ENCODE data around the gene CD244. TPM values are rescaled to one million over a fixed set of nuclear protein-coding genes. Genes with fewer than 3 reads are reported as not detected.
"Not testable (repeated sequence)": the region's sequence is repeated elsewhere in the genome, so short reads cannot be mapped to it uniquely, and the experiment has no call there.

CD244 gene, protein sequence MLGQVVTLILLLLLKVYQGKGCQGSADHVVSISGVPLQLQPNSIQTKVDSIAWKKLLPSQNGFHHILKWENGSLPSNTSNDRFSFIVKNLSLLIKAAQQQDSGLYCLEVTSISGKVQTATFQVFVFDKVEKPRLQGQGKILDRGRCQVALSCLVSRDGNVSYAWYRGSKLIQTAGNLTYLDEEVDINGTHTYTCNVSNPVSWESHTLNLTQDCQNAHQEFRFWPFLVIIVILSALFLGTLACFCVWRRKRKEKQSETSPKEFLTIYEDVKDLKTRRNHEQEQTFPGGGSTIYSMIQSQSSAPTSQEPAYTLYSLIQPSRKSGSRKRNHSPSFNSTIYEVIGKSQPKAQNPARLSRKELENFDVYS
- total RNA-seq: 1 to 10 TPM; 1.9 to 2.1 TPM

- ChIA-PET POLR2A (interaction anchor here (1.1 kb wide), 1 partner anchor 24 kb away, joined by 4 read pairs; no protein-coding TSS in a partner anchor), CTCF (interaction anchor here (0.9 to 1.9 kb wide), 7 partner anchors 9 to 92 kb away, joined by 3 to 9 read pairs (median 3); partner anchors contain the start of gene ITLN2)
These were observed at the start of gene CD244 for GRCh38 chr1:160862203-160863060. TSS of gene CD244 (minus strand) at chr1:160862887. CDS start at chr1:160862677, 210 bp downstream.

- CTCF ChIA-PET: no interaction called here
These were observed 49.2 kb upstream of the CD244 start for GRCh38 chr1:160911925-160912324.

DNA sequence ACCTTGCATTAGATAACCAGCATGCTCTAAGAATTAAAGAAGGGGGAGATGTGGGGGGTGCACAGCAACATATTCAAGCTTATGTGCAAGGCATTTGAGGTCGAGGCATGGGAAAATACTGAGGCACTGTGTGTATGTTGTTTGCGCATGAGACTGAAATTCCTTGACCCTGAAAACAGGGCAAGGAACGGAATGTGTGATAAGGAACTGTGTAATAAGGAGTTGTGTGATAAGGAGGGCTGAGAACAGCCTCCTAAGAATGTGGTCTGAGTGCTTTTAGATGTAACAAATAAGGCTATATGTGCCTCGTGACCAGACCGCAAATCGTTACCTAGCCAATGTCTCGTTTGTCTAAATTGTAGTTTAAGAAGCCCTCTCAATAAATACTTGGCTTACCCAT is 48.8 kb upstream of the CD244 start:
- ChIA-PET CTCF (no interaction called here), POLR2A (no interaction called here)

More at GRCh38 chr1:160911925-160912324, 49.2 kb upstream of the CD244 start:
- POLR2A ChIA-PET: no interaction called here

DNA sequence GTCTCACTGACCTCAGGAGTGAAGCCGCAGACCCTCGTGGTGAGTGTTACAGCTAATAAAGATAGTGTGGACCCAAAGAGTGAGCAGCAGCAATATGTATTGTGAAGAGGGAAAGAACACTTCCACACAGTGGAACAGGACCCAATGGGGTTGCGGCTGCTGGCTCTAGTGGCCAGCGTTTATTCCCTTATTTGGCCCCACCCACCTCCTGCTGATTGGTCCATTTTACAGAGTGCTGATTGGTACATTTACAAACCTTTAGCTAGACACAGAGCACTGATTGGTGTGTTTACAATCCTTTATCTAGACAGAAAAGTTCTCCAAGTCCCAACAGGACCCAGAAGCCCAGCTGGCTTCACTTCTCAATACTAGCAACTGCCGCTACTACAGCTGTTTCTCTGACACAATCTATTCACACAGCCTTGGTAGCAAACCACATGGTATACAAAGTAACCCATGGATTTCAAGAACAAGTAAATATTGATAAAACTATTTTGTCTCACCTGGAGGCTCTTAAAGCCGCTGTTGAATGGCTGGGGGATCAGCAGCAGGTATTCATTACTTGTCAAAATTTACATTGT is 47.6 kb upstream of the CD244 start:
- CTCF ChIA-PET: interaction anchor here (0.6 kb wide), 1 partner anchor 21 kb away, joined by 5 read pairs; no protein-coding TSS in a partner anchor
- POLR2A ChIA-PET: no interaction called here

- ChIA-PET CTCF (interaction anchor here (1.0 kb wide), 1 partner anchor 52 kb away, joined by 3 read pairs; no protein-coding TSS in a partner anchor), POLR2A (no interaction called here)
These were observed 45.3 kb upstream of the CD244 start for GRCh38 chr1:160907976-160908375.

DNA sequence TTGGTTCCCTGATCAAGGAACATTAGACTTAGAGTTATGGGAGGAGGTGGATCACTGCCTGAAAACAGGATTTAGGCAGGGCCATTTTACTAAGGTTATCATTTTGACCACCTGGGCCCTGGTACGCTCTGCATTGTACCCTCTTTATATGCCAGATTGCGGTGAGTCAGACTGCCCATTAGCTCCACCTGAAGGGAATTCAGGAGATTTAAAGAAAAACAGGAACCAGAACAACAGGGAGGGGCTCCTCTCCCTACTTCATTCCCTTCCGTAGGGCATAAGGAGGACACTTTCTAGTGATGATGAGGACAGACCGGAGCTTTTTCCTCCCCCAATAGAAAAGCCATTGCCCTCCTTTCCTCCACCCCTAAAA is 42.9 kb upstream of the CD244 start:
- ChIA-PET POLR2A (interaction anchor here (0.6 kb wide), 1 partner anchor 9 kb away, joined by 3 read pairs; no protein-coding TSS in a partner anchor), CTCF (interaction anchor here (0.9 kb wide), 1 partner anchor 68 kb away, joined by 5 read pairs; no protein-coding TSS in a partner anchor)

DNA sequence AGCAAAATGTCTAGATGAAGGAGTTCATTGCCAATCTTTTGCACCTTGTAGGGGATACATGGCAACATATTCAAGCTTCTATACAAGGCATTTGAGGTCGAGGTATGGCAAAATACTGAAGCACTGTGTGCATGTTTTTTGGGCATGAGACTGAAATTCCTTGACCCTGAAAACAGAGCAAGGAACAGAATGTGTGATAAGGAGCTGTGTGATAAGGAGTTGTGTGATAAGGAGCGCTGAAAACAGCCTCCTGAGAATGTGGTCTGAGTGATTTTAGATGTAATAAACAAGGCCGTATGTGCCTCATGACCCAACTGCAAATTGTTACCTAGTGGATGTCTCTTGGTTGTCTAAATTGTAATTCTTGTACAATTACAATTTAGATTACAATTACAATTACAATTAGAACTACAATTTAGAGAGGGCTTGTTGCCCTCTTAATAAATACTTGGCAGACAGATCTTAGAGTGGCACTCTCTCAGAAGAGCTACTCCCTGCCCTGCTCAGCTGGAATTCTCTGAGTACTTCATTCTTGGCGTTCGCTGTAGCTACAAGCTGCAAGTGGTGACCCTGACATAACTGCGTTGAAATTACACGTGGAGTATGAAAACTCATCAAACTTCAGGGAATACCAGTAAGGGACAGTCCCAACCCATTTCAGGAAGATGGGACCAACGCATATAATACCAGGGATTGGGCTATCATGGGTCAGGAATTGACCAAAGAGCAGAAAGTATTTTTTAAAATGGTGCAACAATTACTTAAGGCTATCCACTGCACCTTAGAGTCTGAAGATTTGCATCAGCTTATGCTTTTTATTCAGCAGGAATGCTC is 42.3 kb upstream of the CD244 start:
- CTCF ChIA-PET: interaction anchor here (0.9 to 1.2 kb wide), 2 partner anchors 68 kb away, joined by 3 to 5 read pairs; no protein-coding TSS in a partner anchor

GRCh38 chr1:160902251-160902650 is 39.6 kb upstream of the CD244 start:
- CTCF ChIA-PET, POLR2A ChIA-PET: not testable (repeated sequence)

More for the DNA sequence above, 42.3 kb upstream of the CD244 start:
- POLR2A ChIA-PET: interaction anchor here (0.6 kb wide), 1 partner anchor 9 kb away, joined by 3 read pairs; no protein-coding TSS in a partner anchor

- ChIA-PET POLR2A (no interaction called here), CTCF (no interaction called here)
These were observed 39.1 kb upstream of the CD244 start for GRCh38 chr1:160901768-160902167.

- CTCF ChIA-PET, POLR2A ChIA-PET: not testable (repeated sequence)
These were observed 38.0 kb upstream of the CD244 start for GRCh38 chr1:160900683-160901082.

DNA sequence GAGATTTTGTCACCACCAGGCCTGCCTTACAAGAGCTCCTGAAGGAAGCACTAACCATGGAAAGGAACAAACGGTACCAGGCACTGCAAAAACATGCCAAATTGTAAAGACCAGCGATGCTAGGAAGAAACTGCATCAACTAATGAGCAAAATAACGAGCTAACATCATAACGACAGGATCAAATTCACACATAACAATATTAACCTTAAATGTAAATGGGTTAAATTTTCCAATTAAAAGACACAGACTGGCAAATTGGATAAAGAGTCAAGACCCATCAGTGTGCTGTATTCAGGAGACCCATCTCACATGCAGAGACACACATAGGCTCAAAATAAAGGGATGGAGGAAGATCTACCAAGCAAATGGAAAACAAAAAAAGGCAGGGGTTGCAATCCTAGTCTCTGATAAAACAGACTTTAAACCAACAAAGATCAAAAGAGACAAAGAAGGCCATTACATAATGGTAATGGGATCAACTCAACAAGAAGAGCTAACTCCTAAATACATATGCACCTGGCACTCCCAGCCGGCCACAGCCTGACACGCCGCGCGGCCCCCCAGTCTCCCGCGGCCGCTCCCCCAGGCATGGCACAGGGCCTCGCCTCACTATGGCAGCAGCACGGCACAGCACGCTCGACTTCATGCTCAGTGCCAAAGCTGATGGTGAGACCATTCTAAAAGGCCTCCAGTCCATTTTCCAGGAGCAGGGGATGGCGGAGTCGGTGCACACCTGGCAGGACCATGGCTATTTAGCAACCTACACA is 31.9 kb upstream of the CD244 start:
- POLR2A ChIA-PET, CTCF ChIA-PET: not testable (repeated sequence)

- CTCF ChIA-PET: no interaction called here
These were observed 28.8 kb upstream of the CD244 start for GRCh38 chr1:160891474-160891873.

DNA sequence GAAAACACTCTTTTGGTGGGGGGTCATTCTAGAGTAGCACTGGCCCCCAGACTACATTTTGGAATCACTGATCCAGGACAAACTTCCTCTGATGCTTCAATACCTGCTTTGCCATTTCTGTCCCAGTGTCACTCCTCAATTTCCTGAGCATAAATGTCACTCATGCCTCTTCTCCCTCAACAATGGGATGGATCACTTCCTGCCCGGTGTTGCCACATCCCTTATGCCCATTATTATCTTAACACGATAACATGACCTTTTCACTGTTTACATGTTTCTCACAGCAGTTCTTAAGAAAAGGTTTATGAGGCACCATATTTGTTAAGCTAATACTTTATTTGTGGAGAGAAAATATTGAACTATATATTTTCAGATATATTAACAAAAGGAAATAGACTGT is 26.2 kb upstream of the CD244 start:
- ChIA-PET POLR2A (no interaction called here), CTCF (interaction anchor here (0.7 kb wide), 1 partner anchor 21 kb away, joined by 5 read pairs; no protein-coding TSS in a partner anchor)

More at GRCh38 chr1:160891474-160891873, 28.8 kb upstream of the CD244 start:
- POLR2A ChIA-PET: no interaction called here

DNA sequence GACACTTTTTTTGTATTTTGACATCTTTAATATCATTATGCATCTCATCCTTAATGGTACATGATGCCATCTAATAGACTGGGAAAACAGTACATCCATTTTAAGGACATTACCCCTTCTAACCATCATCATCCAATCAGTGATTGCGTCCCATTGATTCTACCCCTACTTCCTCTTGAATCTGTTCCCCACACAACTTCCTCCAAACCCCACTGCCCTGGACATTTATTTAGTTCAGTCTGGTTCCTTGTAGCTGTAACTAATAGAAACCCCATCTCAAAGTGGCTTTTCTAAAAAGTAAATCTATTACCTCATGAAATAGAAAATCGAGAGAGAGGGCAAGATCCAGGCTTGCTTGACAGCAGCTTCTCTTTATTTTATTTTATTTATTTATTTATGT is 24.4 kb upstream of the CD244 start:
- ChIA-PET CTCF (interaction anchor here (2.2 kb wide), 1 partner anchor 10 kb away, joined by 6 read pairs; no protein-coding TSS in a partner anchor), POLR2A (no interaction called here)

GRCh38 chr1:160885042-160885441 is 22.4 kb upstream of the CD244 start, which contains the start of gene ITLN1:
TSS of gene ITLN1 (minus strand) at chr1:160885180. CDS start at chr1:160884877, 303 bp downstream.
- ChIA-PET CTCF (no interaction called here), POLR2A (no interaction called here)

GRCh38 chr1:160884579-160884978 is 21.9 kb upstream of the CD244 start:
- ChIA-PET POLR2A (no interaction called here), CTCF (no interaction called here)

DNA sequence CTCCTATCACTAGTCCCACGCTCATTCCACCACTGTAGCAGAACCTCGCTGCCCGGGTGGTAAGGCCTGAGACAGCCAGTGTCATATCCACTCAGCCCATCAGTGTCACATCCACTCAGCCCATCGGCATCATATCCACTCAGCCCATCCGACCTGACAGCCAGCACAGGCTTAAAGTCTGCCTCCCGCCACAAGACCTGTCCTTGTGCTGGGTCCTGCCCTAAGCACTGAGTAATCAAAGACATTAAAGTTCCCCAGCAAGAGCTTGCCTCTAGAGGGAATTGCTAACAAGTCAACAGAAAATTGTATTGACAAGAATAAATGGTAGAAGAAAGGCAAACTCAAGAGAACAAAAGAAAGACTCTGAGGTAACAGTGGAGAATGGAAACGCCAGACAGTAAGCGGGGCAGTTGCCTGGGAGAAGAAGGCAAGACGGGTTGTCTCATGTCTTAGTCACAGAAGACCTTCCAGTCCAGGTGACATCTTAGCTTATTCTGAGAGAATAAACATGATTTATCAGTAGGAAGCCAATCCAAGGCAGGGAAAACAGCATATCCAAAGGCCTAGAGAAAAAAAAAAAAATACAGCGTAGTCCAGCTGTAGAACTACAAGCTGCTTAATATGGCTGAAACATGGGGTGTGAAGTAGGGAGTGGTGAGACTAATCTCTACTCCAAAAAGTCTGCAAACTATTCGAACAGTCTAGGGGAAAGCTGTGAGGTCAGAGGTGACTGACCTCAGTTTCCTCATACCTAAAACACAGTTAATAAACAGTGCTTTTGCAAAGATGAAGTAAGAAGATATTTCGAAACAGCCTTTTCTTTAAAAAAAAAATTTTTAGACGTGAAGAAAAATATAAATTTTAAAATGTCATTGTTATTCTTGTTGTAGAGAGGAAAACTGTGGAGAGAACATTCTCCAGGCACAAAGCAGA is 21.2 kb upstream of the CD244 start:
- CTCF ChIA-PET: interaction anchor here (1.0 to 1.1 kb wide), 2 partner anchors 45 to 116 kb away, joined by 3 read pairs; no protein-coding TSS in a partner anchor
- POLR2A ChIA-PET: no interaction called here
